HEK293 (cell line): ENCODE measurements around the gene NDE1.

Experiments used
- CTCF ChIA-PET: fragments of 350-600 bp; formaldehyde crosslinking; extraction: SDS; loops from one replicate; lab custom pipeline; 2021; ENCODE audit warnings: antibody characterized with exemption; lab: Yijun Ruan, JAX
- POLR2A ChIA-PET: fragments of 300-600 bp; formaldehyde crosslinking; extraction: SDS; loops from one replicate; lab custom pipeline; 2020; ENCODE audit warnings: antibody characterized with exemption, inconsistent platforms; lab: Yijun Ruan, JAX
- H3K27ac ChIP-seq: fragments of 200-500 bp; sonication (Bioruptor generic); 2 replicates; pipeline ENCODE4 v1.5.1; 2014; ENCODE audit warnings: low read depth, low read length, control low read depth, inconsistent platforms; ENCODE audit errors: extremely low read depth
- H3K36me3 ChIP-seq, 2 experiments: fragments of 200-500 bp in 1 of 2; sonication (Bioruptor generic) in 1 of 2; 1 replicate in 1 of 2; 2 replicates in 1 of 2; pipeline ENCODE4 v1.5.1; 2014 to 2017; ENCODE audit warnings: inconsistent platforms in 2 of 2, low read length in 2 of 2; ENCODE audit not compliant: control insufficient read depth in 2 of 2, insufficient read depth in 1 of 2
- H3K4me1 ChIP-seq: fragments of 200-500 bp; sonication (Bioruptor generic); 2 replicates; pipeline ENCODE4 v1.5.1; 2014; ENCODE audit warnings: mild to moderate bottlenecking, low read length, inconsistent platforms; ENCODE audit not compliant: control insufficient read depth, insufficient read depth
- H3K4me3 ChIP-seq: 2 replicates; pipeline ENCODE4 v1.5.1; 2011; ENCODE audit warnings: low read depth, mild to moderate bottlenecking, control low read depth, low read length, moderate library complexity
- H3K9me3 ChIP-seq: fragments of 200-500 bp; sonication (Bioruptor generic); 2 replicates; pipeline ENCODE4 v1.5.1; 2014; ENCODE audit warnings: low read depth, low read length, inconsistent platforms; ENCODE audit not compliant: control insufficient read depth, insufficient read depth
- AEBP2 ChIP-seq: fragments of 450-650 bp; formaldehyde crosslinking; IDR thresholded peaks from 2 replicates; pipeline ENCODE4 v1.5.1; 2016; ENCODE audit warnings: missing biosample characterization, missing genetic modification characterization, borderline replicate concordance
- HOXD13 ChIP-seq: sonication (generic); formaldehyde crosslinking; IDR thresholded peaks from 2 replicates; pipeline ENCODE4 v1.8.0; 2022; ENCODE audit warnings: missing genetic modification reagents, borderline replicate concordance
- OVOL3 ChIP-seq: fragments of 450-650 bp; formaldehyde crosslinking; IDR thresholded peaks from 2 replicates; pipeline ENCODE4 v1.5.1; 2016; ENCODE audit warnings: missing biosample characterization, missing genetic modification characterization
- PATZ1 ChIP-seq: fragments of 450-650 bp; formaldehyde crosslinking; IDR thresholded peaks from 2 replicates; pipeline ENCODE4 v1.5.1; 2016; ENCODE audit warnings: missing biosample characterization, missing genetic modification characterization
- PRDM10 ChIP-seq: fragments of 450-650 bp; formaldehyde crosslinking; IDR thresholded peaks from 2 replicates; pipeline ENCODE4 v1.5.1; 2016; ENCODE audit warnings: missing biosample characterization, missing genetic modification characterization
- PRDM4 ChIP-seq: fragments of 450-650 bp; formaldehyde crosslinking; IDR thresholded peaks from 2 replicates; pipeline ENCODE4 v1.5.1; 2017; ENCODE audit warnings: missing biosample characterization, missing genetic modification characterization
- SP3 ChIP-seq: fragments of 450-650 bp; formaldehyde crosslinking; IDR thresholded peaks from 2 replicates; pipeline ENCODE4 v1.5.1; 2016; ENCODE audit warnings: missing biosample characterization, missing genetic modification characterization
- ZBTB1 ChIP-seq: fragments of 450-650 bp; formaldehyde crosslinking; IDR thresholded peaks from 2 replicates; pipeline ENCODE4 v1.5.1; 2016; ENCODE audit warnings: missing biosample characterization, missing genetic modification characterization
- ZBTB8A ChIP-seq: fragments of 450-650 bp; formaldehyde crosslinking; IDR thresholded peaks from 2 replicates; pipeline ENCODE4 v1.5.1; 2016; ENCODE audit warnings: missing biosample characterization, missing genetic modification characterization
- ZEB2 ChIP-seq: fragments of 450-650 bp; formaldehyde crosslinking; IDR thresholded peaks from 2 replicates; pipeline ENCODE4 v1.5.1; 2016; ENCODE audit warnings: missing biosample characterization, missing genetic modification characterization
- ZNF529 ChIP-seq: fragments of 450-650 bp; formaldehyde crosslinking; IDR thresholded peaks from 2 replicates; pipeline ENCODE4 v1.5.1; 2017; ENCODE audit warnings: missing genetic modification characterization, missing biosample characterization; ENCODE audit not compliant: insufficient replicate concordance
- ZNF555 ChIP-seq: fragments of 450-650 bp; formaldehyde crosslinking; conservative IDR thresholded peaks from 2 replicates; pipeline ENCODE4 v1.5.1; 2017; ENCODE audit warnings: missing biosample characterization, mild to moderate bottlenecking, missing genetic modification characterization, inconsistent platforms
- ZNF626 ChIP-seq: fragments of 450-650 bp; sonication (Bioruptor Pico); formaldehyde crosslinking; IDR thresholded peaks from 2 replicates; pipeline ENCODE4 v1.5.1; 2018; ENCODE audit warnings: missing biosample characterization, missing genetic modification characterization, inconsistent platforms
- ZNF776 ChIP-seq: fragments of 450-650 bp; formaldehyde crosslinking; IDR thresholded peaks from 2 replicates; pipeline ENCODE4 v1.5.0; 2017; ENCODE audit warnings: missing biosample characterization, missing genetic modification characterization, borderline replicate concordance
- ZNF792 ChIP-seq: fragments of 450-650 bp; formaldehyde crosslinking; IDR thresholded peaks from 2 replicates; pipeline ENCODE4 v1.5.1; 2016; ENCODE audit warnings: missing biosample characterization, missing genetic modification characterization
- ZNF837 ChIP-seq: fragments of 450-650 bp; formaldehyde crosslinking; IDR thresholded peaks from 2 replicates; pipeline ENCODE4 v1.5.1; 2016; ENCODE audit warnings: missing biosample characterization, missing genetic modification characterization
- ZSCAN16 ChIP-seq: fragments of 450-650 bp; formaldehyde crosslinking; IDR thresholded peaks from 2 replicates; pipeline ENCODE4 v1.5.1; 2016; ENCODE audit warnings: missing biosample characterization, missing genetic modification characterization
- ZXDB ChIP-seq: fragments of 450-650 bp; formaldehyde crosslinking; IDR thresholded peaks from 2 replicates; pipeline ENCODE4 v1.5.1; 2016; ENCODE audit warnings: missing biosample characterization, missing genetic modification characterization

The NDE1 gene

GRCh38 chr16:15616475-15617165 is 33.4 kb upstream of the NDE1 start:
- no peak overlapping the region for H3K4me3 ChIP-seq
- peaks cover 18 to 85% of the 10 kb centered on the region in 2 experiments for H3K36me3 ChIP-seq
- ChIA-PET POLR2A (no interaction called here), CTCF (no interaction called here)
- no peaks in the 10 kb centered on the region for H3K4me1 ChIP-seq
- H3K27ac ChIP-seq = no peak overlapping the region
- no peaks in the 10 kb centered on the region for H3K9me3 ChIP-seq
- TF ChIP-seq ZNF529 (tag by site-specific recombination) = no peak

- ChIA-PET CTCF (no interaction called here), POLR2A (no interaction called here)
- Histone ChIP-seq H3K36me3 (peaks cover 18 to 85% of the 10 kb centered on the region in 2 experiments), H3K27ac (no peak overlapping the region), H3K4me1 (no peaks in the 10 kb centered on the region), H3K4me3 (no peak overlapping the region), H3K9me3 (no peaks in the 10 kb centered on the region)
- TF ChIP-seq ZNF555 = no peak
Measured at GRCh38 chr16:15617901-15618300, 32.1 kb upstream of the NDE1 start.

GRCh38 chr16:15618392-15618791 is 31.7 kb upstream of the NDE1 start:
- POLR2A ChIA-PET = no interaction called here
- H3K4me1 ChIP-seq = no peaks in the 10 kb centered on the region
- peaks cover 18 to 84% of the 10 kb centered on the region in 2 experiments for H3K36me3 ChIP-seq
- H3K9me3 ChIP-seq = no peaks in the 10 kb centered on the region
- H3K4me3 ChIP-seq = no peak overlapping the region
- CTCF ChIA-PET = no interaction called here
- TF ChIP-seq OVOL3 = no peak
- TF ChIP-seq ZNF776 = no peak
- no peak for TF ChIP-seq ZNF837 (tag by site-specific recombination)
- no peak for TF ChIP-seq ZEB2 (tag by site-specific recombination)
- no peak for TF ChIP-seq ZNF792
- TF ChIP-seq ZBTB8A (tag by site-specific recombination) = no peak
- no peak overlapping the region for H3K27ac ChIP-seq

- ChIA-PET CTCF (no interaction called here), POLR2A (interaction anchor here (0.6 kb wide), 1 partner anchor 23 kb away, joined by 5 read pairs; the partner anchor contains the start of gene MARF1)
- H3K9me3 ChIP-seq = no peaks in the 10 kb centered on the region
- no peak overlapping the region for H3K27ac ChIP-seq
- H3K4me1 ChIP-seq = no peaks in the 10 kb centered on the region
- no peak overlapping the region for H3K4me3 ChIP-seq
- peaks cover 26 to 95% of the 10 kb centered on the region in 2 experiments for H3K36me3 ChIP-seq
- TF ChIP-seq HOXD13 (CRISPR knock-in tag) = no peak
- TF ChIP-seq PATZ1 (tag by site-specific recombination) = no peak
- TF ChIP-seq ZBTB1 = no peak
- TF ChIP-seq AEBP2 (tag by site-specific recombination) = no peak
- TF ChIP-seq ZNF626 (tag by site-specific recombination) = no peak
- no peak for TF ChIP-seq SP3 (tag by site-specific recombination)
- no peak for TF ChIP-seq ZSCAN16 (tag by site-specific recombination)
- TF ChIP-seq PRDM4 (tag by site-specific recombination) = no peak
- TF ChIP-seq PRDM10 = no peak
- TF ChIP-seq ZXDB (tag by site-specific recombination) = no peak
Measured at GRCh38 chr16:15620611-15621195, 29.3 kb upstream of the NDE1 start.
